Measurements from ENCODE around the gene STT3A.

GRCh38 chr11:125621995-125622394 lies 29.3 kb downstream of the STT3A start:
- TF ChIP-seq CTCF (IDR thresholded peaks at IDR 0.05) (no peak), POLR2A (IDR thresholded peaks at IDR 0.05) (no peak), POLR2AphosphoS5 (IDR thresholded peaks at IDR 0.05) (no peak), EP300 (IDR thresholded peaks at IDR 0.05) (no peak)
